IPS-18a (cell line): ENCODE results near the gene FGF9.

ENCODE experiments used
- H3K27ac ChIP-seq: one replicate; pipeline ENCODE4 v1.5.1; 2013; ENCODE audit warnings: low read length
- H3K27me3 ChIP-seq: one replicate; pipeline ENCODE4 v1.6.1; 2013; ENCODE audit warnings: mild to moderate bottlenecking, low read length; ENCODE audit not compliant: control insufficient read depth, insufficient read depth
- H3K36me3 ChIP-seq: one replicate; pipeline ENCODE4 v1.6.1; 2013; ENCODE audit warnings: low read depth, low read length; ENCODE audit not compliant: control insufficient read depth
- H3K4me1 ChIP-seq: one replicate; pipeline ENCODE4 v1.6.1; 2013; ENCODE audit warnings: low read depth, low read length; ENCODE audit not compliant: control insufficient read depth
- H3K4me3 ChIP-seq: one replicate; pipeline ENCODE4 v1.5.1; 2013; ENCODE audit warnings: low read length
- H3K9ac ChIP-seq: one replicate; pipeline ENCODE4 v1.6.1; 2013; ENCODE audit warnings: mild to moderate bottlenecking, low read length, moderate library complexity
- H3K9me3 ChIP-seq: one replicate; pipeline ENCODE4 v1.6.1; 2013; ENCODE audit warnings: low read depth, low read length; ENCODE audit not compliant: control insufficient read depth

Gene FGF9

GRCh38 chr13:21723807-21724505 is 53.1 kb downstream of the FGF9 start:
- Histone ChIP-seq H3K27ac (no peak overlapping the region), H3K4me3 (no peak overlapping the region), H3K4me1 (peaks cover 5% of the 10 kb centered on the region), H3K36me3 (no peaks in the 10 kb centered on the region), H3K27me3 (no peaks in the 10 kb centered on the region), H3K9me3 (no peaks in the 10 kb centered on the region), H3K9ac (no peak overlapping the region)

- Histone ChIP-seq H3K9ac (no peak overlapping the region), H3K36me3 (no peaks in the 10 kb centered on the region), H3K9me3 (no peaks in the 10 kb centered on the region), H3K4me1 (peaks cover 11% of the 10 kb centered on the region), H3K27ac (no peak overlapping the region), H3K27me3 (no peaks in the 10 kb centered on the region), H3K4me3 (no peak overlapping the region)
Observed at GRCh38 chr13:21730186-21730880, 59.5 kb downstream of the FGF9 start.

- peaks cover 11% of the 10 kb centered on the region for H3K4me1 ChIP-seq
- H3K27ac ChIP-seq = no peak overlapping the region
- H3K36me3 ChIP-seq = no peaks in the 10 kb centered on the region
- H3K27me3 ChIP-seq = no peaks in the 10 kb centered on the region
- no peaks in the 10 kb centered on the region for H3K9me3 ChIP-seq
- H3K9ac ChIP-seq = no peak overlapping the region
- H3K4me3 ChIP-seq = no peak overlapping the region
Observed at GRCh38 chr13:21733475-21734263, 62.8 kb downstream of the FGF9 start.

GRCh38 chr13:21734961-21735360 is 64.1 kb downstream of the FGF9 start:
- Histone ChIP-seq H3K9me3 (no peaks in the 10 kb centered on the region), H3K4me1 (peaks cover 11% of the 10 kb centered on the region), H3K36me3 (no peaks in the 10 kb centered on the region), H3K27me3 (no peaks in the 10 kb centered on the region), H3K4me3 (no peak overlapping the region), H3K9ac (no peak overlapping the region), H3K27ac (no peak overlapping the region)

GRCh38 chr13:21735701-21736401 is 65.0 kb downstream of the FGF9 start:
- no peaks in the 10 kb centered on the region for H3K36me3 ChIP-seq
- no peaks in the 10 kb centered on the region for H3K27me3 ChIP-seq
- no peaks in the 10 kb centered on the region for H3K9me3 ChIP-seq
- no peak overlapping the region for H3K4me3 ChIP-seq
- no peak overlapping the region for H3K27ac ChIP-seq
- peaks cover 11% of the 10 kb centered on the region for H3K4me1 ChIP-seq
- no peak overlapping the region for H3K9ac ChIP-seq

GRCh38 chr13:21736926-21737325 is 66.1 kb downstream of the FGF9 start:
- no peak overlapping the region for H3K9ac ChIP-seq
- no peaks in the 10 kb centered on the region for H3K27me3 ChIP-seq
- peaks cover 11% of the 10 kb centered on the region for H3K4me1 ChIP-seq
- H3K36me3 ChIP-seq = no peaks in the 10 kb centered on the region
- H3K9me3 ChIP-seq = no peaks in the 10 kb centered on the region
- H3K27ac ChIP-seq = no peak overlapping the region
- H3K4me3 ChIP-seq = no peak overlapping the region

- H3K9ac ChIP-seq = no peak overlapping the region
- no peak overlapping the region for H3K4me3 ChIP-seq
- no peak overlapping the region for H3K27ac ChIP-seq
- H3K36me3 ChIP-seq = no peaks in the 10 kb centered on the region
- no peaks in the 10 kb centered on the region for H3K27me3 ChIP-seq
- H3K9me3 ChIP-seq = no peaks in the 10 kb centered on the region
- H3K4me1 ChIP-seq = peaks cover 7% of the 10 kb centered on the region
Observed at GRCh38 chr13:21738630-21739029, 67.8 kb downstream of the FGF9 start.

GRCh38 chr13:21739771-21740170 is 68.9 kb downstream of the FGF9 start:
- Histone ChIP-seq H3K4me3 (no peak overlapping the region), H3K9ac (no peak overlapping the region), H3K36me3 (no peaks in the 10 kb centered on the region), H3K9me3 (no peaks in the 10 kb centered on the region), H3K4me1 (no peaks in the 10 kb centered on the region), H3K27ac (no peak overlapping the region), H3K27me3 (no peaks in the 10 kb centered on the region)

- no peak overlapping the region for H3K9ac ChIP-seq
- H3K36me3 ChIP-seq = no peaks in the 10 kb centered on the region
- no peak overlapping the region for H3K27ac ChIP-seq
- H3K4me1 ChIP-seq = no peaks in the 10 kb centered on the region
- H3K4me3 ChIP-seq = no peak overlapping the region
- H3K9me3 ChIP-seq = no peaks in the 10 kb centered on the region
- no peaks in the 10 kb centered on the region for H3K27me3 ChIP-seq
Observed at GRCh38 chr13:21741396-21741979, 70.6 kb downstream of the FGF9 start.

- Histone ChIP-seq H3K36me3 (no peaks in the 10 kb centered on the region), H3K4me3 (no peak overlapping the region), H3K4me1 (no peaks in the 10 kb centered on the region), H3K9me3 (no peaks in the 10 kb centered on the region), H3K9ac (no peak overlapping the region), H3K27ac (no peak overlapping the region), H3K27me3 (no peaks in the 10 kb centered on the region)
Observed at GRCh38 chr13:21742096-21742495, 71.2 kb downstream of the FGF9 start.

GRCh38 chr13:21744149-21744548 is 73.3 kb downstream of the FGF9 start:
- Histone ChIP-seq H3K4me1 (no peaks in the 10 kb centered on the region), H3K4me3 (no peak overlapping the region), H3K27me3 (no peaks in the 10 kb centered on the region), H3K9ac (no peak overlapping the region), H3K9me3 (no peaks in the 10 kb centered on the region), H3K36me3 (no peaks in the 10 kb centered on the region), H3K27ac (no peak overlapping the region)
